ENCODE measurements around the gene CCDC149. TPM values are rescaled to one million over a fixed set of nuclear protein-coding genes. Genes with fewer than 3 reads are reported as not detected.

CCDC149 gene
- total and polyA plus RNA-seq, 2 donors (not counting 3 experiments of a cell fraction or from before 2014, with no cell fraction given): 7.8 to 11.3 TPM

GRCh38 chr4:24770667-24771066 lies 142.2 kb downstream of the CCDC149 start:
- POLR2A ChIA-PET: interaction anchor here (0.7 kb wide), 1 partner anchor 80 kb away, joined by 3 read pairs; no protein-coding TSS in a partner anchor
- dilution Hi-C loops (cut with MboI; ENCODE audit: extremely low pct_ligation_motif_present, low sequenced_read_pairs): no loop called here

GRCh38 chr4:24770032-24770584 lies 142.7 kb downstream of the CCDC149 start:
- Histone ChIP-seq H3K79me2 (ENCODE audit: control insufficient read depth, insufficient read depth, low read length) (no peaks in the 10 kb centered on the region), H3K4me2 (ENCODE audit: insufficient read depth, low read length) (no peak overlapping the region), H3K27ac (ENCODE audit: insufficient read depth, low read depth, low read length) (no peak overlapping the region), H3K9me3 (replicated peaks; ENCODE audit: control insufficient read depth, insufficient read depth, low read length) (no peaks in the 10 kb centered on the region), H2AFZ (ENCODE audit: low read depth, low read length) (no peak overlapping the region), H3K4me1 (ENCODE audit: control insufficient read depth, extremely low read depth, insufficient read depth, low read length) (no peaks in the 10 kb centered on the region), H3K9me1 (replicated peaks; ENCODE audit: control insufficient read depth, extremely low read depth, insufficient read depth, low read length) (no peaks in the 10 kb centered on the region), H3K4me3 (replicated peaks in 1 of 3; ENCODE audit: insufficient read depth in 1 of 3, low read depth in 1 of 3, low read length in 3 of 3) (no peak overlapping the region), H3K36me3 (ENCODE audit: control insufficient read depth in 2 of 2, extremely low read depth in 1 of 2, insufficient read depth in 2 of 2, low read length in 2 of 2) (no peaks in the 10 kb centered on the region), H3K9ac (replicated peaks; ENCODE audit: extremely low read depth, insufficient read depth, low read length) (no peak overlapping the region), H4K20me1 (replicated peaks; ENCODE audit: control insufficient read depth, extremely low read depth, insufficient read depth, low read length) (no peaks in the 10 kb centered on the region), H3K27me3 (ENCODE audit: control insufficient read depth in 2 of 2, insufficient read depth in 2 of 2, low read length in 2 of 2) (no peaks in the 10 kb centered on the region)
- TF ChIP-seq CTCF (IDR thresholded peaks at IDR 0.05; ENCODE audit: extremely low read depth in 1 of 2, insufficient read depth in 1 of 2, low read depth in 1 of 2, low read length in 2 of 2): no peak
- TF ChIP-seq FOS (IDR thresholded peaks at IDR 0.05; ENCODE audit: borderline replicate concordance, insufficient read depth, low read length): peak; percentile 73
- no peak for TF ChIP-seq JUN (IDR thresholded peaks at IDR 0.05; ENCODE audit: borderline replicate concordance, insufficient read depth, insufficient read length, low read depth)
- DNase-seq (ENCODE audit: low read depth, low spot score) (peak; percentile 18), FAIRE-seq (no peak)
- ChIA-PET POLR2A (interaction anchor here (0.7 kb wide), 1 partner anchor 81 kb away, joined by 3 read pairs; no protein-coding TSS in a partner anchor), CTCF (no interaction called here)
- intact Hi-C loops (cut with micrococcal nuclease): no loop called here
- no TSS peak for BruUV-seq (replicated peaks)
- dilution Hi-C loops (cut with MboI; ENCODE audit: extremely low pct_ligation_motif_present, low sequenced_read_pairs): no loop called here

More at GRCh38 chr4:24770667-24771066, 142.2 kb downstream of the CCDC149 start:
- H3K79me2 ChIP-seq (ENCODE audit: control insufficient read depth, insufficient read depth, low read length): no peaks in the 10 kb centered on the region
- no peaks in the 10 kb centered on the region for H3K4me1 ChIP-seq (ENCODE audit: control insufficient read depth, extremely low read depth, insufficient read depth, low read length)
- FAIRE-seq (no peak), DNase-seq (ENCODE audit: low read depth, low spot score) (no peak)
- no peak overlapping the region for H3K4me3 ChIP-seq (replicated peaks in 1 of 3; ENCODE audit: insufficient read depth in 1 of 3, low read depth in 1 of 3, low read length in 3 of 3)
- H3K9me1 ChIP-seq (replicated peaks; ENCODE audit: control insufficient read depth, extremely low read depth, insufficient read depth, low read length): no peaks in the 10 kb centered on the region
- no peak overlapping the region for H2AFZ ChIP-seq (ENCODE audit: low read depth, low read length)
- H3K4me2 ChIP-seq (ENCODE audit: insufficient read depth, low read length): no peak overlapping the region
- no TSS peak for BruUV-seq (replicated peaks)
- H3K9me3 ChIP-seq (replicated peaks; ENCODE audit: control insufficient read depth, insufficient read depth, low read length): no peaks in the 10 kb centered on the region
- no peak overlapping the region for H3K9ac ChIP-seq (replicated peaks; ENCODE audit: extremely low read depth, insufficient read depth, low read length)
- CTCF ChIA-PET: no interaction called here
- no peaks in the 10 kb centered on the region for H3K27me3 ChIP-seq (ENCODE audit: control insufficient read depth in 2 of 2, insufficient read depth in 2 of 2, low read length in 2 of 2)
- H4K20me1 ChIP-seq (replicated peaks; ENCODE audit: control insufficient read depth, extremely low read depth, insufficient read depth, low read length): no peaks in the 10 kb centered on the region
- no peak overlapping the region for H3K27ac ChIP-seq (ENCODE audit: insufficient read depth, low read depth, low read length)
- no peak for TF ChIP-seq MYC (IDR thresholded peaks at IDR 0.05; ENCODE audit: low read depth, low read length)
- TF ChIP-seq FOS (IDR thresholded peaks at IDR 0.05; ENCODE audit: borderline replicate concordance, insufficient read depth, low read length): no peak
- H3K36me3 ChIP-seq (ENCODE audit: control insufficient read depth in 2 of 2, extremely low read depth in 1 of 2, insufficient read depth in 2 of 2, low read length in 2 of 2): no peaks in the 10 kb centered on the region
- intact Hi-C loops (cut with micrococcal nuclease): no loop called here

Measured in endothelial cell of umbilical vein (primary cell).